ENCODE results near the gene UPK1B.

- TF ChIP-seq, protein P1, sequence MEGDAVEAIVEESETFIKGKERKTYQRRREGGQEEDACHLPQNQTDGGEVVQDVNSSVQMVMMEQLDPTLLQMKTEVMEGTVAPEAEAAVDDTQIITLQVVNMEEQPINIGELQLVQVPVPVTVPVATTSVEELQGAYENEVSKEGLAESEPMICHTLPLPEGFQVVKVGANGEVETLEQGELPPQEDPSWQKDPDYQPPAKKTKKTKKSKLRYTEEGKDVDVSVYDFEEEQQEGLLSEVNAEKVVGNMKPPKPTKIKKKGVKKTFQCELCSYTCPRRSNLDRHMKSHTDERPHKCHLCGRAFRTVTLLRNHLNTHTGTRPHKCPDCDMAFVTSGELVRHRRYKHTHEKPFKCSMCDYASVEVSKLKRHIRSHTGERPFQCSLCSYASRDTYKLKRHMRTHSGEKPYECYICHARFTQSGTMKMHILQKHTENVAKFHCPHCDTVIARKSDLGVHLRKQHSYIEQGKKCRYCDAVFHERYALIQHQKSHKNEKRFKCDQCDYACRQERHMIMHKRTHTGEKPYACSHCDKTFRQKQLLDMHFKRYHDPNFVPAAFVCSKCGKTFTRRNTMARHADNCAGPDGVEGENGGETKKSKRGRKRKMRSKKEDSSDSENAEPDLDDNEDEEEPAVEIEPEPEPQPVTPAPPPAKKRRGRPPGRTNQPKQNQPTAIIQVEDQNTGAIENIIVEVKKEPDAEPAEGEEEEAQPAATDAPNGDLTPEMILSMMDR (IDR thresholded peaks at IDR 0.05; ENCODE audit: low read length), result no peak
- TF ChIP-seq EZH2 (optimal IDR thresholded peaks at IDR 0.05; ENCODE audit: low read depth, low read length), result no peak
Observed at GRCh38 chr3:119238363-119238762, 65.0 kb downstream of the UPK1B start.

All from MM.1S (cell line).